Ishikawa (cell line): Measurements from ENCODE around the gene SORD.

Experiments
- CEBPB ChIP-seq: IDR thresholded peaks from 2 replicates; pipeline ENCODE4 v1.6.1; 2012
- CREB1 ChIP-seq: IDR thresholded peaks from 2 replicates; pipeline ENCODE4 v1.6.1; 2012; ENCODE audit warnings: low read depth
- EGR1 ChIP-seq: IDR thresholded peaks from 2 replicates; pipeline ENCODE4 v1.6.1; 2012
- EP300 ChIP-seq: IDR thresholded peaks from 2 replicates; pipeline ENCODE4 v1.6.1; 2012; ENCODE audit warnings: borderline replicate concordance
- MAX ChIP-seq: IDR thresholded peaks from 2 replicates; pipeline ENCODE4 v1.6.1; 2012
- NFIC ChIP-seq: IDR thresholded peaks from 2 replicates; pipeline ENCODE4 v1.6.1; 2012
- RAD21 ChIP-seq: IDR thresholded peaks from 2 replicates; pipeline ENCODE4 v1.6.1; 2012; ENCODE audit warnings: low read depth
- REST ChIP-seq: IDR thresholded peaks from 2 replicates; pipeline ENCODE4 v1.6.1; 2012; ENCODE audit warnings: low read depth, mild to moderate bottlenecking
- TAF1 ChIP-seq: IDR thresholded peaks from 2 replicates; pipeline ENCODE4 v1.6.1; 2012; ENCODE audit warnings: low read depth, mild to moderate bottlenecking
- TCF12 ChIP-seq: IDR thresholded peaks from 2 replicates; pipeline ENCODE4 v1.6.1; 2012; ENCODE audit warnings: low read depth
- TEAD4 ChIP-seq: IDR thresholded peaks from 2 replicates; pipeline ENCODE4 v1.6.1; 2012
- USF1 ChIP-seq: IDR thresholded peaks from 2 replicates; pipeline ENCODE4 v1.6.1; 2012
- YY1 ChIP-seq: IDR thresholded peaks from 2 replicates; pipeline ENCODE4 v1.6.1; 2012; ENCODE audit warnings: low read depth
- ZBTB7A ChIP-seq: IDR thresholded peaks from 2 replicates; pipeline ENCODE4 v1.6.1; 2012; ENCODE audit warnings: low read depth

SORD gene

GRCh38 chr15:45111390-45112142, 88.6 kb downstream of the SORD start:
- no peak for TF ChIP-seq EP300
- no peak for TF ChIP-seq CEBPB
- no peak for TF ChIP-seq MAX
- TF ChIP-seq NFIC = no peak
- TF ChIP-seq TAF1 = no peak
- TF ChIP-seq TEAD4 = no peak
- TF ChIP-seq YY1 = no peak
- TF ChIP-seq TCF12 = no peak
- TF ChIP-seq USF1 = no peak
- TF ChIP-seq CREB1 = no peak
- no peak for TF ChIP-seq EGR1
- TF ChIP-seq REST = no peak
- no peak for TF ChIP-seq ZBTB7A

GRCh38 chr15:45112143-45112590, 89.2 kb downstream of the SORD start:
- TF ChIP-seq USF1 = no peak

- TF ChIP-seq ZBTB7A (no peak), YY1 (no peak), RAD21 (no peak), TCF12 (no peak), TEAD4 (no peak), CREB1 (no peak), MAX (no peak), CEBPB (no peak), EGR1 (no peak), USF1 (no peak), NFIC (no peak), TAF1 (no peak), REST (no peak), EP300 (no peak)
Measured at GRCh38 chr15:45112591-45113379, 89.8 kb downstream of the SORD start.

GRCh38 chr15:45113380-45113990, 90.5 kb downstream of the SORD start:
- TF ChIP-seq NFIC (no peak), EGR1 (no peak), TCF12 (no peak)

- TF ChIP-seq CEBPB (no peak), TAF1 (no peak), RAD21 (no peak), ZBTB7A (no peak), YY1 (no peak), REST (no peak), TEAD4 (no peak)
Measured at GRCh38 chr15:45114076-45114750, 91.2 kb downstream of the SORD start, which contains the start of the genes DUOX2 and DUOXA2. Gene DUOX2, minus strand, starts transcription at chr15:45114172. Its CDS starts 761 bp downstream, at chr15:45113411. Gene DUOXA2, plus strand, starts transcription at chr15:45114326. Its CDS starts 280 bp downstream, at chr15:45114606.
